ENCODE data around the gene MYH14.

DNA sequence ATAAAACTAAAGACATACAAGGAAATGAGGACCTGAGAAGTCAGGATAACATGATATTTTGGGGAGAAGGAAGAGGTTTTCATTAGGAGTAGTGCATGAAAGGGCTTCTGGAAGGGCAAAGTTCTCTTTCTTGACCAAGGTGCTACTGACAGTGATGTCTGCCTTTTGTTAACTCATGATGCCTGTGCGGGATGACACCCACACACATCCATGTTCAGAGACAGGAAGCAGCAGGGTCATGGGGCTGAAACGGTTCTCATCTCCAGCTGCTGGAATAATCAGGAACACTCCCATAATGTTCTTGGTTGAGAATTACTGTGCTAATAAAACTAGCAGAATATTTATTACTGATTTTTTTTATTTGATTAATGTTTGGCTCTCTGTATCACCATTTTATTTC lies 96.6 kb downstream of the MYH14 start:
- TF ChIP-seq, protein P1, sequence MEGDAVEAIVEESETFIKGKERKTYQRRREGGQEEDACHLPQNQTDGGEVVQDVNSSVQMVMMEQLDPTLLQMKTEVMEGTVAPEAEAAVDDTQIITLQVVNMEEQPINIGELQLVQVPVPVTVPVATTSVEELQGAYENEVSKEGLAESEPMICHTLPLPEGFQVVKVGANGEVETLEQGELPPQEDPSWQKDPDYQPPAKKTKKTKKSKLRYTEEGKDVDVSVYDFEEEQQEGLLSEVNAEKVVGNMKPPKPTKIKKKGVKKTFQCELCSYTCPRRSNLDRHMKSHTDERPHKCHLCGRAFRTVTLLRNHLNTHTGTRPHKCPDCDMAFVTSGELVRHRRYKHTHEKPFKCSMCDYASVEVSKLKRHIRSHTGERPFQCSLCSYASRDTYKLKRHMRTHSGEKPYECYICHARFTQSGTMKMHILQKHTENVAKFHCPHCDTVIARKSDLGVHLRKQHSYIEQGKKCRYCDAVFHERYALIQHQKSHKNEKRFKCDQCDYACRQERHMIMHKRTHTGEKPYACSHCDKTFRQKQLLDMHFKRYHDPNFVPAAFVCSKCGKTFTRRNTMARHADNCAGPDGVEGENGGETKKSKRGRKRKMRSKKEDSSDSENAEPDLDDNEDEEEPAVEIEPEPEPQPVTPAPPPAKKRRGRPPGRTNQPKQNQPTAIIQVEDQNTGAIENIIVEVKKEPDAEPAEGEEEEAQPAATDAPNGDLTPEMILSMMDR (conservative IDR thresholded peaks at IDR 0.05 in 1 of 2, IDR thresholded peaks at IDR 0.05 in 1 of 2; ENCODE audit: low read depth in 1 of 2, low read length in 2 of 2), result no peak
- TF ChIP-seq EZH2 (IDR thresholded peaks at IDR 0.05; ENCODE audit: low read length, missing control alignments), result no peak
